Heart left ventricle (tissue), 13 donors: ENCODE measurements around the gene BACH2.

Experiments used
- POLR2A ChIP-seq, 2 donors: fragments of 450-650 bp; IDR thresholded peaks; one replicate each; pipeline ENCODE4 v1.6.1; 2017; ENCODE audit warnings: antibody characterized with exemption in 2 of 2, mild to moderate bottlenecking in 2 of 2, moderate library complexity in 2 of 2
- TF ChIP-seq, protein P1 (sequence below), 12 donors: fragments of 200-600 bp; sonication (generic) in 4 of 12; IDR thresholded peaks; one replicate each; pipeline versions ENCODE4 v1.5.0 to v1.8.0; 2018 to 2022; ENCODE audit warnings: antibody characterized with exemption in 12 of 12, mild to moderate bottlenecking in 5 of 12
- donor health status: ischemic (EF 13 %, LVEDD 7.1; RV severe dilation, severe dysfunction).
- donor health status: DM: no; HTN: yes; CAD: no.
- donor health status: DM: no; HTN: no; CAD: no.
- donor health status: ischemic (EF 25% LVEDD 6.9; RV normal size, moderate dysfunction).
- donor health status: ischemic (EF 25% LVEDD 5.7; RV mildly dilated, moderate dysfunction).
- donor health status: ischemic (EF 35%, LVEDD 5.7; RV mildly dilated, moderate dysfunction).
- donor health status: nonischemic (EF 11% LVEDD 7.7; RV severe dilation, severe dysfunction).
- donor health status: DM: yes; HTN: yes; CAD: no.
- donor health status: PGD.
- donor health status: ischemic (EF 29% LVEDD 5.4; RV normal size, mild dysfunction).
- donor health status: nonischemic (EF 23%, LVEDD 6.1; RV moderate dilation, normal function).

DNA sequence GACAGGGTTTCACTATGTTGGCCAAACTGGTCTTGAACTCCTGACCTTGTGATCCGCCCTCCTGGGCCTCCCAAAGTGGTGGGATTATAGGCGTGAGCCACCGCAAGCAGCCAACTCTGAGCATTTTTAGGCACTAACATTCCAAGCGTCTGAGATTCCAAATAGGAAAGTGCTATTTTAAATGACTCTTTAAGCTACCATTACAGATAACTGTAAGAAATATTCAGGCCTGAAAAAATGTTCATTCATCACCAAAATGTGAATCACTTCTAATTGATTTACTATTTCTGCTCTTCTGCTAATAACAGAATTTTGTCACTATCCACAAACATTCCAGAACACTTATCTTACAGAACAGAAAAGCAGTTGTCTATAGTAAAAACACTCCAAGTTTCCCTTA is 106.5 kb downstream of the BACH2 start:
- no peak for TF ChIP-seq POLR2A (IDR thresholded peaks at IDR 0.05)
- TF ChIP-seq, protein P1, sequence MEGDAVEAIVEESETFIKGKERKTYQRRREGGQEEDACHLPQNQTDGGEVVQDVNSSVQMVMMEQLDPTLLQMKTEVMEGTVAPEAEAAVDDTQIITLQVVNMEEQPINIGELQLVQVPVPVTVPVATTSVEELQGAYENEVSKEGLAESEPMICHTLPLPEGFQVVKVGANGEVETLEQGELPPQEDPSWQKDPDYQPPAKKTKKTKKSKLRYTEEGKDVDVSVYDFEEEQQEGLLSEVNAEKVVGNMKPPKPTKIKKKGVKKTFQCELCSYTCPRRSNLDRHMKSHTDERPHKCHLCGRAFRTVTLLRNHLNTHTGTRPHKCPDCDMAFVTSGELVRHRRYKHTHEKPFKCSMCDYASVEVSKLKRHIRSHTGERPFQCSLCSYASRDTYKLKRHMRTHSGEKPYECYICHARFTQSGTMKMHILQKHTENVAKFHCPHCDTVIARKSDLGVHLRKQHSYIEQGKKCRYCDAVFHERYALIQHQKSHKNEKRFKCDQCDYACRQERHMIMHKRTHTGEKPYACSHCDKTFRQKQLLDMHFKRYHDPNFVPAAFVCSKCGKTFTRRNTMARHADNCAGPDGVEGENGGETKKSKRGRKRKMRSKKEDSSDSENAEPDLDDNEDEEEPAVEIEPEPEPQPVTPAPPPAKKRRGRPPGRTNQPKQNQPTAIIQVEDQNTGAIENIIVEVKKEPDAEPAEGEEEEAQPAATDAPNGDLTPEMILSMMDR (IDR thresholded peaks at IDR 0.05) = no peak
